H1 (cell line): ENCODE data around the gene GALC. TPM values are rescaled to one million over a fixed set of nuclear protein-coding genes. Genes with fewer than 3 reads are reported as not detected.

Experiments used
- CTCF ChIA-PET: fragments of 300-600 bp; sonication (Branson Sonifier 250); formaldehyde crosslinking; loops from one replicate; lab custom pipeline; 2021; ENCODE audit not compliant: partially characterized antibody; lab: Charles Lee
- POLR2A ChIA-PET: fragments of 300-600 bp; sonication (Branson Sonifier 250); formaldehyde crosslinking; loops from one replicate; lab custom pipeline; 2021; ENCODE audit warnings: inconsistent platforms; ENCODE audit not compliant: partially characterized antibody; lab: Charles Lee
- DNase-seq, 2 experiments: peaks; one replicate each; pipeline versions ENCODE4 v3.0.0 to v3.0.0-alpha.2; 2010 to 2022; ENCODE audit warnings: low spot score in 2 of 2, low read depth in 1 of 2, mixed read lengths in 1 of 2
- FAIRE-seq: peaks from 2 replicates; lab custom pipeline; 2011; peaks lifted over from hg19 to GRCh38; lab: Jason Lieb, UNC
- H2AFZ ChIP-seq: 2 replicates; pipeline ENCODE4 v1.8.1; 2012; ENCODE audit warnings: low read length, inconsistent platforms
- H2AK5ac ChIP-seq: 2 replicates; pipeline ENCODE4 v1.6.1; 2013; ENCODE audit warnings: low read depth, low read length
- H2BK120ac ChIP-seq: replicated peaks from 2 replicates; pipeline ENCODE3; 2013; ENCODE audit warnings: low read depth, low read length, inconsistent platforms
- H2BK12ac ChIP-seq: 2 replicates; pipeline ENCODE4 v1.6.1; 2013; ENCODE audit warnings: low read depth, low read length
- H2BK15ac ChIP-seq: 2 replicates; pipeline ENCODE4 v1.6.1; 2013; ENCODE audit warnings: low read length
- H2BK20ac ChIP-seq: 2 replicates; pipeline ENCODE4 v1.6.1; 2013; ENCODE audit warnings: low read length
- H2BK5ac ChIP-seq: 2 replicates; pipeline ENCODE4 v1.6.1; 2013; ENCODE audit warnings: low read depth, low read length
- H3K14ac ChIP-seq: 2 replicates; pipeline ENCODE4 v1.6.1; 2013; ENCODE audit warnings: inconsistent platforms; ENCODE audit not compliant: insufficient read length
- H3K18ac ChIP-seq: 2 replicates; pipeline ENCODE4 v1.6.1; 2013; ENCODE audit warnings: low read length; ENCODE audit errors: extremely low read depth
- H3K23ac ChIP-seq: 2 replicates; pipeline ENCODE4 v1.6.1; 2013; ENCODE audit warnings: inconsistent platforms; ENCODE audit not compliant: insufficient read length
- H3K23me2 ChIP-seq: 2 replicates; pipeline ENCODE4 v1.6.1; 2013; ENCODE audit warnings: low read depth, low read length
- H3K27ac ChIP-seq: 2 replicates; pipeline ENCODE4 v1.6.1; 2011; ENCODE audit warnings: low read depth, low read length, inconsistent platforms
- H3K27me3 ChIP-seq, 4 experiments: replicated peaks in 1 of 4; 1 replicate in 1 of 4; 2 replicates in 3 of 4; pipeline versions ENCODE4 v1.6.1 to v1.8.1; 2011 to 2013; ENCODE audit warnings: low read length in 3 of 4, mild to moderate bottlenecking in 3 of 4, inconsistent platforms in 2 of 4, mixed read lengths in 2 of 4, moderate library complexity in 1 of 4; ENCODE audit not compliant: control insufficient read depth in 3 of 4, insufficient read depth in 3 of 4; ENCODE audit errors: extremely low read depth in 1 of 4
- H3K36me3 ChIP-seq, 4 experiments: 2 replicates each; pipeline versions ENCODE4 v1.6.1 to v1.8.1; 2011 to 2013; ENCODE audit warnings: mild to moderate bottlenecking in 4 of 4, low read length in 3 of 4, moderate library complexity in 2 of 4, control low read depth in 1 of 4, inconsistent platforms in 1 of 4; ENCODE audit not compliant: insufficient read depth in 4 of 4, control insufficient read depth in 2 of 4
- H3K4ac ChIP-seq: replicated peaks from 2 replicates; pipeline ENCODE3; 2013; ENCODE audit warnings: low read length, low read depth, mixed read lengths, inconsistent platforms; ENCODE audit not compliant: insufficient read length
- H3K4me1 ChIP-seq, 4 experiments: replicated peaks in 1 of 4; 1 replicate in 1 of 4; 2 replicates in 3 of 4; pipeline versions ENCODE4 v1.6.1 to v1.8.1; 2011 to 2013; ENCODE audit warnings: low read length in 3 of 4, inconsistent platforms in 2 of 4, mixed read lengths in 1 of 4; ENCODE audit not compliant: insufficient read depth in 4 of 4, control insufficient read depth in 3 of 4
- H3K4me2 ChIP-seq, 2 experiments: 2 replicates each; pipeline versions ENCODE4 v1.6.1 to v1.8.1; 2011 to 2013; ENCODE audit warnings: low read depth in 2 of 2, low read length in 2 of 2, control low read depth in 1 of 2, inconsistent platforms in 1 of 2, mild to moderate bottlenecking in 1 of 2; ENCODE audit not compliant: insufficient read depth in 1 of 2
- H3K4me3 ChIP-seq, 4 experiments: fragments of 200-600, 300-600 bp in 1 of 4; sonication (generic), shearing (Covaris generic), sonication (Bioruptor Twin) in 1 of 4; 2 replicates each; pipeline versions ENCODE4 v1.5.1 to v1.8.1; 2011 to 2016; ENCODE audit warnings: low read length in 4 of 4, low read depth in 3 of 4, control low read depth in 2 of 4, inconsistent platforms in 2 of 4, mild to moderate bottlenecking in 2 of 4, mixed read lengths in 1 of 4, moderate library complexity in 1 of 4; ENCODE audit not compliant: insufficient read depth in 2 of 4; ENCODE audit errors: extremely low read depth in 1 of 4
- H3K56ac ChIP-seq: replicated peaks from 2 replicates; pipeline ENCODE3; 2013; ENCODE audit warnings: low read depth, mild to moderate bottlenecking, mixed read lengths, low read length, inconsistent platforms; ENCODE audit not compliant: insufficient read length
- H3K79me1 ChIP-seq: 2 replicates; pipeline ENCODE4 v1.6.1; 2013; ENCODE audit warnings: low read depth, low read length, control low read depth
- H3K79me2 ChIP-seq, 2 experiments: 2 replicates each; pipeline versions ENCODE4 v1.6.1 to v1.8.1; 2012 to 2013; ENCODE audit warnings: low read length in 2 of 2, mild to moderate bottlenecking in 2 of 2, inconsistent platforms in 1 of 2; ENCODE audit not compliant: insufficient read depth in 2 of 2, control insufficient read depth in 1 of 2
- H3K9ac ChIP-seq, 4 experiments: replicated peaks in 1 of 4; 1 replicate in 1 of 4; 2 replicates in 3 of 4; pipeline versions ENCODE4 v1.6.1 to v1.8.1; 2011 to 2013; ENCODE audit warnings: low read depth in 3 of 4, low read length in 3 of 4, control low read depth in 2 of 4, mild to moderate bottlenecking in 2 of 4, moderate library complexity in 2 of 4, inconsistent platforms in 1 of 4; ENCODE audit errors: extremely low read depth in 1 of 4
- H3K9me3 ChIP-seq, 2 experiments: 2 replicates each; pipeline versions ENCODE4 v1.6.1 to v1.8.1; 2012 to 2013; ENCODE audit warnings: mild to moderate bottlenecking in 2 of 2, moderate library complexity in 2 of 2, control low read depth in 1 of 2, inconsistent platforms in 1 of 2, low read depth in 1 of 2, low read length in 1 of 2, mixed read lengths in 1 of 2; ENCODE audit not compliant: insufficient read depth in 2 of 2
- H4K20me1 ChIP-seq, 2 experiments: replicated peaks in 1 of 2; 2 replicates each; pipeline versions ENCODE3 to v1.8.1; 2011 to 2013; ENCODE audit warnings: inconsistent platforms in 2 of 2, low read length in 2 of 2, mild to moderate bottlenecking in 1 of 2; ENCODE audit not compliant: insufficient read depth in 2 of 2, control insufficient read depth in 1 of 2
- H4K5ac ChIP-seq: 2 replicates; pipeline ENCODE4 v1.6.1; 2013; ENCODE audit warnings: low read length, low read depth, mixed read lengths, inconsistent platforms; ENCODE audit not compliant: insufficient read length
- H4K8ac ChIP-seq: 2 replicates; pipeline ENCODE4 v1.8.0; 2013; ENCODE audit warnings: mild to moderate bottlenecking, moderate library complexity, low read length, inconsistent platforms; ENCODE audit not compliant: insufficient read depth; ENCODE audit errors: extremely low read depth
- H4K91ac ChIP-seq: replicated peaks from 2 replicates; pipeline ENCODE3; 2013; ENCODE audit warnings: low read length, mixed read lengths, inconsistent platforms; ENCODE audit not compliant: insufficient read length
- TAF7 ChIP-seq: optimal IDR thresholded peaks from 2 replicates; pipeline ENCODE3; 2011; ENCODE audit warnings: low read depth, mild to moderate bottlenecking, inconsistent platforms, low read length, moderate library complexity, borderline replicate concordance
- WGBS, 2 experiments: shearing (Covaris generic) in 1 of 2; methylation state at CpG; one replicate each; pipeline versions ENCODE4 v1.1.6 to v1.1.7; 2013 to 2015; ENCODE audit warnings: low lambda C conversion rate in 2 of 2, mixed read lengths in 2 of 2, inconsistent platforms in 1 of 2, low coverage in 1 of 2, missing lambda C conversion rate in 1 of 2; ENCODE audit not compliant: insufficient replicate concordance in 2 of 2, insufficient coverage in 1 of 2, insufficient read length in 1 of 2; ENCODE audit errors: extremely low coverage in 1 of 2, missing lambda C conversion rate in 1 of 2; 5-methylcytosine and 5-hydroxymethylcytosine counted together
- polyA plus RNA-seq, 7 experiments: library from polyadenylated mRNA; depleted of rRNA in 3 of 7; stranded (reverse) in 5 of 7; unstranded in 2 of 7; fragments of >200 nt in 5 of 7; fragments of 200-250 nt in 2 of 7; gene quantifications; 1 replicate in 5 of 7; 2 replicates in 1 of 7; 4 replicates in 1 of 7; pipeline versions ENCODE4 v1.2.1 to v1.2.3, GENCODE V29; 2011 to 2013; ENCODE audit warnings: missing spikeins in 2 of 7, mixed read lengths in 2 of 7
- total RNA-seq: library from RNA; stranded (reverse); fragmentation: NEBNext Ultra II Directional; extraction: Animal tissue kit (Norgen Biotek cat#: 25700); gene quantifications from 2 replicates; pipeline ENCODE4 v1.2.1, GENCODE V29; 2021

GALC gene
- total and polyA plus RNA-seq, 2 of the 8 experiments (the other 6 are each of a cell fraction or from before 2014, with no cell fraction given) = 6.1 to 12.3 TPM

DNA sequence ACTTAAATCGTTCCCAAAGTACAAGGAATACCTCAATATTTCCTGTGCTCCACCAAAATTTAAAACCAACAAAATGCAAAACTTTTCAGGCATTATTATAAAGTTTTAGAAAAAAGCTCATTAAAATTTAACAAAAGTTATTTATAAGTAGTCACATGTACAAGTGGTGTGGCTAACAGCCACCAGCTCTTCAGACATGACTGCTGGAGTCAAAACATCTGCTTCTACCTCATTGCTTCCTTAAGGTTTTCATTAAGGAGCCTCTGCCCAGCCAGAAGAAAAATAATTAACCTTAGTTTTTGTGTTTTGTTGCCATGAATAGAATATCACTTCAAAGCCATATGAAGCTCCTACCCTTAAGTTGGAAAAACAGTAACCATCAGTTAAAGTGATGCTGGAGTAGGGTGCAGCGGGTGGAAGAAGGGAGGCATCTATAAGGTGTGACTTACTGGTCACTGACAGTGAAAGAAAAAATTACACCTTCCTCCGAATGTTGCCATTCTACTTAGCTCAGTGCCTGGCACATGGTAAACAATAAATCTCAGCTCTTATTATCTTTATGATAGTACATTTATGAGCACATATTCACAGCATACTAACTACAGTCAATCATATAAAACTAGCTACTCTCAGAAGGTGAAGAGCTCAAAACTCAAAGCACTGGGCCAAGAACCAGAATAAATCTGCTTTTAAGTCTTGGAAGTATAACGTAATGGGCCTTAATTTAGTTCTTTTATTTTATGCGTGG, 57.7 kb downstream of the GALC start:
- Histone ChIP-seq H3K4me3 (no peak overlapping the region), H2AFZ (no peak overlapping the region), H3K36me3 (no peaks in the 10 kb centered on the region), H3K27me3 (no peaks in the 10 kb centered on the region), H4K5ac (no peak overlapping the region), H3K27ac (no peak overlapping the region), H2BK5ac (no peak overlapping the region), H3K4ac (no peak overlapping the region), H3K79me1 (no peaks in the 10 kb centered on the region), H4K91ac (no peak overlapping the region), H3K9ac (no peak overlapping the region), H3K79me2 (no peaks in the 10 kb centered on the region), H3K9me3 (no peaks in the 10 kb centered on the region), H3K14ac (no peak overlapping the region), H2BK20ac (no peak overlapping the region), H3K56ac (no peak overlapping the region), H2AK5ac (no peak overlapping the region), H3K4me1 (no peaks in the 10 kb centered on the region), H3K18ac (no peak overlapping the region), H4K8ac (no peak overlapping the region), H3K23me2 (no peaks in the 10 kb centered on the region), H4K20me1 (no peaks in the 10 kb centered on the region), H3K23ac (no peak overlapping the region), H3K4me2 (no peak overlapping the region), H2BK120ac (no peak overlapping the region), H2BK15ac (no peak overlapping the region), H2BK12ac (no peak overlapping the region)
- no peak for TF ChIP-seq TAF7
- 44% methylated on average over 4 of the region's 5 CpGs; no CpG with 5 or more reads in 1 of the 2 experiments for WGBS, 2 experiments
- DNase-seq (no peak), FAIRE-seq (no peak)
- CTCF ChIA-PET = interaction anchor here (0.6 to 6.8 kb wide), 4 partner anchors 11 to 563 kb away, joined by 3 to 49 read pairs (median 3); no protein-coding TSS in a partner anchor
- POLR2A ChIA-PET = no interaction called here
